ENCODE results near the gene KRTAP21-3.

- no peak for TF ChIP-seq CTCF (IDR thresholded peaks at IDR 0.05 in 2 of 3, conservative IDR thresholded peaks at IDR 0.05 in 1 of 3; ENCODE audit: borderline replicate concordance in 1 of 3, insufficient read depth in 1 of 3, low read depth in 2 of 3, low read length in 2 of 3)
- TF ChIP-seq POLR2AphosphoS5 (IDR thresholded peaks at IDR 0.05; ENCODE audit: low read depth, low read length), result no peak
- no peak for TF ChIP-seq MAX (IDR thresholded peaks at IDR 0.05)
- TF ChIP-seq SIN3A (IDR thresholded peaks at IDR 0.05; ENCODE audit: low read depth), result no peak
- no peak for TF ChIP-seq POLR2A (IDR thresholded peaks at IDR 0.05; ENCODE audit: borderline replicate concordance, extremely low read depth, insufficient read depth, insufficient read length)
Measured at GRCh38 chr21:30668776-30669175, 49.8 kb downstream of the KRTAP21-3 start.

Data from HCT116 (cell line).